Stimulated activated CD8-positive, alpha-beta memory T cell treated with anti-CD3 and anti-CD28 coated beads, Interleukin-2, amount 100 ng/mL, for 48 hours (primary cell): ENCODE data around the gene CFAP161.
"Not testable (repeated sequence)": the region's sequence is repeated elsewhere in the genome, so short reads cannot be mapped to it uniquely, and the experiment has no call there.

ENCODE experiments used
- DNase-seq, 2 donors: peaks; one replicate each; pipeline ENCODE4 v3.0.0-alpha.2; 2020; ENCODE audit warnings: low read depth in 2 of 2

The CFAP161 gene

DNA sequence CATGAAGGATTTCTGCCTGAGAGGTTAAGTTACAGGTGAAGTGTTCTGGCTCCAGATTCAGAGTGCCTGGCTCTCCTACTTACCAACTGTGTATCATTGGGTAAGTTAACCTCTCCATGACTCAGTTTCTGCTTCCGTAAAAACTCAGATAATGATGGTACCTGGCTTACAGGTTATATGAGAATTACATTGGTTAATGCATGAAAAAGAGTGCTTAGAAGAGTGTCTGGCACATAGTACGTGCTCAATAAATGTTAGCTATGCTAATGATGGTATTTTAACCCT, 23.8 kb downstream of the CFAP161 start:
- DNase-seq: no peak

DNA sequence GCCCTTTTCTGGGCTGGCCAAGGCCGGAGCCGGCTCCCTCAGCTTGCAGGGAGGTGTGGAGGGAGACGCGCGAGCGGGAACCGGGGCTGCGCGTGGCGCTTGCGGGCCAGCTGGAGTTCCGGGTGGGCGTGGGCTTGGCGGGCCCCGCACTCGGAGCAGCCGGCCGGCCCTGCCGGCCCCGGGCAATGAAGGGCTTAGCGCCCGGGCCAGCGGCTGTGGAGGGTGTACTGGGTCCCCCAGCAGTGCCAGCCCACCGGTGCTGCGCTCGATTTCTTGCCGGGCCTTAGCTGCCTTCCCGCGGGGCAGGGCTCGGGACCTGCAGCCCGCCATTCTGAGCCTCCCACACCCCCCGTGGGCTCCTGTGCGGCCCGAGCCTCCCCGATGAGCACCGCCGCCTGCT, 24.5 kb downstream of the CFAP161 start:
- not testable (repeated sequence) for DNase-seq

DNA sequence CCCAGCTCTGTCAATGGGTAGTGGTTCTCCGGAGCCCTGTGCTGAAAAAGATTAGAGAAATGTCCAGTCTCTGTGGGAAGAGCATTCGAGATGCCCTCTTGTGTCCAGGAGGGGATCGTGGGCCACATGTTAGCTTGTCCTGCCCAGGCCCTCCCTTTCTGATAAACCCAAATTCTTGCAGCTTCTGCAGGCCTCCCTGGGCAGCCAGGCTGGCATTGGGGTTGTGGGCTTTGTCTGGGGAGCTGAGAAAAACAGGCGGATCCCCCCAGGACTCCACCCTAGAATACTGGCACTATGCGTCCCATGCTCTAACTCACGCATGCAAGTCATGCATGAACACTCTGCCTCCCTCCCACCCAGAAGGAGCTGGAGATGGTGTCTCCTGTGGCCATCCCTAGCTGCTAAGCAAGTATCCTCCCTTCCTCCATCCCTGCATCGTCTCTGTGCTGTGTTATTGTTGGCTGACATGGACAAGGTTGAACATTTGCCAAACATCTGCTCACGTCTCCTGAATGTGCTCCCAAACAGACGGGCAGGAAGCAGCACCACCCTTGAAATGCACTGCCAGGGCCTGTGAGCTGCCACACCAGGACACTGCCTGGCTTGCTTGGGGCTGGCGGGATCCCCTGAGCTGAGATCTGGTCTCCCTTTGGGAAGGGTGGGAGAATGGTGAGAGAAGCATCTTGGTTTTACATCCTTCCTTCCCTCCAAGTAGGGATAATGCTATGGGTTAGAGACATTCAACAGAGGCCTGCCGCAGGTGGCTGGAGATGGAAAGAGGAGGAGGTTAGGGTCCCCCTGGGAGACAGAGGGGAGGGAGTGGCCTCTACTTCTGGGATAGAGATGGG, 26.5 kb downstream of the CFAP161 start:
- no peak for DNase-seq

GRCh38 chr15:81161160-81161673, 27.1 kb downstream of the CFAP161 start:
- no peak for DNase-seq

- no peak for DNase-seq
These were observed 27.8 kb downstream of the CFAP161 start for GRCh38 chr15:81161851-81162250.

- DNase-seq: no peak
These were observed 30.1 kb downstream of the CFAP161 start for GRCh38 chr15:81163961-81164800.

- DNase-seq: no peak
These were observed 31.5 kb downstream of the CFAP161 start for GRCh38 chr15:81165535-81165934.

DNA sequence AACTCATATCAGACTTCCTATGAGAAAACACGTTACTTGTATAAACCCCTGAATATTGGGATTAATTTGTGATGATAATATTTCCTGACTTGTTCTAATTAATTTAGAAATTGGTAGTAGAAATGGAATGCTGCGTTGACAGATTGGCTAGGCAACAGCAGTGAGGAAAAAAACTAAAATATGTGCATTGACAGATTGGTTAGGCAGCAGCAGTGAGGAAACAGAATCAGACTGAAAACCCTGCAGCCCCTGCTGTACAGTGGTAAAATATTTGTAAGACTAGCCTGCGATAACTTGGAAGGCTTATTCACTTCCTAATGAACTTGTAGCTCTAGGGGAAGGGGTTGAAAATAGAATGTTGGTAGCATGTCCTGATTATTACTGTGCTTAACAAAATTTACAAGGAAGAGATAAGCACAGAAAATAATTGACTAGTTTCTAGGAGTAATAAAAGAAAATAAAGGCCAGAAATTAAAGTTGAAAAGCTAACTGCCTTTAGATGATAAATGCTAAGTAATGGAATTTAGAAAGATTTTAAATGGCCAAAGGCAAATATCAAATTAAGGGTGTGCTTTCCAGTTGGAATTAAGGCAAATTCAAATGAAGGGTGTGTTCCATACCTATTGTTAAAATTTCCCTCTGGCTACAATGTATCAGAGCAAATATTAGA, 32.7 kb downstream of the CFAP161 start:
- no peak for DNase-seq

GRCh38 chr15:81168131-81168526, 34.1 kb downstream of the CFAP161 start:
- DNase-seq: no peak

- DNase-seq: no peak
These were observed 34.6 kb downstream of the CFAP161 start for GRCh38 chr15:81168644-81169043.

- DNase-seq: no peak
These were observed 36.4 kb downstream of the CFAP161 start for GRCh38 chr15:81170511-81170910.

DNA sequence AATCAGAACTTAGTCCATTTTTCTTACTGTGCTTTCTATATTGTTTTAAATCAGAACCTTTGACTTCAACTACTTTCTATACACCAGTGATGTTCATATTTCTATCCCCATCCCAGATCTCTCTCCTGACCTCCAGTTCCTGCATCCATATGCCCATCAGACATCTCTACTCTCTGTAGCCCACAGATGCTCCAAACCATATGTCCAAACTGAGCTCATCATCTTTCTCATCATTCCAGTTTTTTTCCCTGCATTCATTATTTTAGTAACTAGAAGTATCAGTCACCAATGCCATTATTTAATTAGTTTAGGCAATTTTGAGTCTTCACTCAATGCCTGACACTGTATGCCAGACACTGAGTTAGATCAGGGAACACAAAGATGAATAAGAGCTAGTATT, 37.2 kb downstream of the CFAP161 start:
- DNase-seq: no peak

- DNase-seq: no peak
These were observed 40.2 kb downstream of the CFAP161 start for GRCh38 chr15:81174125-81174791.

GRCh38 chr15:81174792-81175327, 40.8 kb downstream of the CFAP161 start:
- no peak for DNase-seq

- no peak for DNase-seq
These were observed 41.4 kb downstream of the CFAP161 start for GRCh38 chr15:81175496-81175895.

DNA sequence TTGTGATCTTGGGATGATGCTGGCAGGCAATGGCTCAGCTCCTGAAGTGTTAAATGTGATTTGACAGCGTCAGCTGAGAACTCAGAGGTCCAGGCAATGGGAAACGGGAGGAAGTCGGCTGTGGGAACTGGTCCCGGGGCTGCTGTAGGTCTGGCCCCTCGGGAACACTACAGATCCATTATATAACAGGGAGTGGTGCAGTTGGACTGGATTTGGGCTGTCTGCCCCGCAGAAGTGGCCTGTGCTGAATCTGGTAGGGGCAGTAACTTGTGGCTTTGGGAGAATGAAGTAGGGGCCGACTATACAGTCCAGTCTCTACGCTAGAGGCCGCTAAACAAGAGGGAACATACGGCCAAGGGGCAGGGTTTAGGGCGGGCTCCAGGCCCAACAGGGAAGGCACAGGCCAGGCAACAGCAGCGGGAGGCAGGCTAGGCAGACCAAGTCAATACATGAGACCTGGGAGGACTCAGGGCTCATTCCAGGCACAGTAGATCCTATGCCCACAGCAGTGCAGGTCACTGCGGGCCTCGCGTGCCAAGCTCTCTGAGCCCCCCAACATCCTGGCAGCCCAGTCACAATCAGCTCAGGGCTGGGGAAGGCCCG, 42.3 kb downstream of the CFAP161 start:
- no peak for DNase-seq

DNA sequence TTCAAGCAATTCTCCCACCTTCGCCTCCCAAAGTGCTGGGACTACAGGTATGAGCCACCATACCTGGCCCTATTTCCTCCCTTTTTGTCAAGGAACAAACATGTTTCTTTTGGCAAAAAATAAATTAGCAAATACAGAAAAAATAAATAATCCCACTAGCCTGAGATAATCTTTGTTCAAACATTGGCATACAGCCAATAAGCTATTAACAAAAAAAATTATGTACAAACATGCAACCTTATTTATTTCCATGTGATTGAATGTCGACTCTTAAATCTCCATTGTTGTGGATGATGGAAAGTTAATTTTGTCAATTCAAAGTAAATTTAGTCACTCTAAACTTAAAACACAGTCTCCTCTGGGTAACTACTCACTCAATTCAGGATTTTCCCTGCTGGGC, 44.3 kb downstream of the CFAP161 start:
- DNase-seq: no peak

- DNase-seq: no peak
These were observed 47.1 kb downstream of the CFAP161 start for GRCh38 chr15:81181220-81181619.

- DNase-seq: no peak
These were observed 48.1 kb downstream of the CFAP161 start for GRCh38 chr15:81182031-81182755.

DNA sequence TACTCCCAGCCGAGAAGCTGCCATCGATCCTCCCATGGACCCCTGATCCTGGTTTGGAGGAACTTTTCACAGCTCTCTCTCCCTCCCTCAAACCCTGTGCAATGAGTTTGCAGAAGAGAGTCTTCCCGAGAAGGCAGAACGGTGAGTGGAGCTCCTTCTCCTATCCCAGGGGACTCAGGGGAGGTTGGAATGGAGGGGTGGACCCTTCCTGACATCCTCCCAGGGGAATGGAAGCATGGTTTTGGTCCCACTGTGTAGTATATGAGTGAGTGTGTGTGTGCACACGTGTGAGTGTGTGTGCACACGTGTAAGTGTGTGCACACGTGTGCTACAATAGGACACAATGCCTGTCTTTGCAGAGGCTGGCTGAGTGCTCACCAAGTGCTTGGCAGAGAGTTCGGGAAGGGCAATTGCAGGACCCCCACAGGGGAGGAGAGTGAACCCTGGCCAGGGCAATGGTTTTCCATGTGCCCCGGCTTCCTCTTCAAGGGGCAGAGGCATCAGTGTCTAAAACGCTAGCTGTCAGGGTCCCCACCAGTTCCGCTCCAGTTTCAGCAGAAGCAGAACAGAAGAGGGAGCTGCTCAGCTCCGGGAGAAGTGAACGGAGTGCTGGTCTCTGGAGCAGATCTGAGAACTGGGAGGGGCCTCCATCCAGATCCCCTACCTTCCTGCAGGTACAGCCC, 48.8 kb downstream of the CFAP161 start:
- no peak for DNase-seq
